GM12878 (cell line): ENCODE measurements around the gene BLNK. TPM values are rescaled to one million over a fixed set of nuclear protein-coding genes. Genes with fewer than 3 reads are reported as not detected.

Experiments
- ATAC-seq: fragments of 200-7000 bp; cut with Tn5 transposase; 3 replicates; pipeline ENCODE4 v1.9.1; 2020; ENCODE audit warnings: mild to moderate bottlenecking, moderate library complexity
- Bru-seq: library from RNA; stranded (reverse); fragments of 400-500 nt; gene quantifications from one replicate; lab custom pipeline; 2021; lab: Mats Ljungman, UMichigan
- BruChase-seq, 2 experiments: library from RNA; stranded (reverse); fragments of 400-500 nt; gene quantifications; one replicate each; lab custom pipeline; 2021; lab: Mats Ljungman, UMichigan
- BruUV-seq: library from RNA; stranded (reverse); fragments of 400-500 nt; replicated peaks from 2 replicates; lab custom pipeline; 2021; lab: Mats Ljungman, UMichigan
- CTCF ChIA-PET: fragments of 300-600 bp; sonication (Branson Sonifier 250); formaldehyde crosslinking; extraction: SDS; loops from one replicate; lab custom pipeline; 2021; ENCODE audit warnings: inconsistent platforms; lab: Yijun Ruan, JAX
- POLR2A ChIA-PET: fragments of 350-600 bp; formaldehyde crosslinking; extraction: SDS; loops from one replicate; lab custom pipeline; 2021; ENCODE audit warnings: inconsistent platforms; lab: Charles Lee
- RAD21 ChIA-PET: fragments of 300-600 bp; sonication (Branson Sonifier 250); formaldehyde crosslinking; loops from one replicate; lab custom pipeline; 2023; ENCODE audit warnings: antibody characterized with exemption; ENCODE audit not compliant: unreplicated experiment; lab: Charles Lee
- SMC1A ChIA-PET: fragments of 300-600 bp; sonication (Branson Sonifier 250); formaldehyde crosslinking; loops from one replicate; lab custom pipeline; 2023; ENCODE audit not compliant: unreplicated experiment, uncharacterized antibody; lab: Charles Lee
- DNase-seq: peaks from one replicate; pipeline ENCODE4 v3.0.0-alpha.2; 2011; ENCODE audit warnings: low read depth, low spot score
- FAIRE-seq: peaks from 3 replicates; lab custom pipeline; 2011; peaks lifted over from hg19 to GRCh38; lab: Jason Lieb, UNC
- H2AFZ ChIP-seq: 2 replicates; pipeline ENCODE4 v1.6.0; 2011; ENCODE audit warnings: low read depth, low read length, control low read depth; ENCODE audit not compliant: control insufficient read depth
- H3K27ac ChIP-seq: 2 replicates; pipeline ENCODE4 v1.5.1; 2011; ENCODE audit warnings: control low read depth; ENCODE audit not compliant: control insufficient read depth, insufficient read depth
- H3K27me3 ChIP-seq, 2 experiments: replicated peaks in 1 of 2; 2 replicates each; pipeline versions ENCODE4 v1.6.0 to v1.6.1; 2011; ENCODE audit warnings: low read length in 1 of 2; ENCODE audit not compliant: control insufficient read depth in 2 of 2, insufficient read depth in 2 of 2
- H3K36me3 ChIP-seq, 2 experiments: 2 replicates each; pipeline ENCODE4 v1.5.1; 2011; ENCODE audit warnings: low read length in 1 of 2; ENCODE audit not compliant: control insufficient read depth in 2 of 2, insufficient read depth in 2 of 2
- H3K4me1 ChIP-seq: 2 replicates; pipeline ENCODE4 v1.6.1; 2011; ENCODE audit warnings: mild to moderate bottlenecking, low read length, moderate library complexity, mixed read lengths; ENCODE audit not compliant: control insufficient read depth, insufficient read depth
- H3K4me2 ChIP-seq: 2 replicates; pipeline ENCODE4 v1.6.0; 2011; ENCODE audit warnings: control low read depth; ENCODE audit not compliant: control insufficient read depth, insufficient read depth
- H3K4me3 ChIP-seq: fragments of 200-600 bp; sonication (generic); 2 replicates; pipeline ENCODE4 v1.5.1; 2016
- H3K79me2 ChIP-seq: 2 replicates; pipeline ENCODE4 v1.6.0; 2011; ENCODE audit warnings: low read length; ENCODE audit not compliant: control insufficient read depth, insufficient read depth
- H3K9ac ChIP-seq: 2 replicates; pipeline ENCODE4 v1.8.0; 2011; ENCODE audit warnings: low read length, control low read depth, mixed read lengths; ENCODE audit not compliant: control insufficient read depth, insufficient read depth
- H3K9me3 ChIP-seq: replicated peaks from 3 replicates; pipeline ENCODE4 v1.5.1; 2011; ENCODE audit warnings: mild to moderate bottlenecking, low read length; ENCODE audit not compliant: control insufficient read depth, insufficient read depth
- H4K20me1 ChIP-seq: 2 replicates; pipeline ENCODE4 v1.6.0; 2011; ENCODE audit not compliant: control insufficient read depth, insufficient read depth
- ATF3 ChIP-seq: IDR thresholded peaks from 2 replicates; pipeline ENCODE4 v1.6.1; 2011; ENCODE audit warnings: low read depth, mild to moderate bottlenecking, low read length, moderate library complexity, borderline replicate concordance; ENCODE audit errors: extremely low read depth
- CTCF ChIP-seq, 3 experiments: IDR thresholded peaks in 2 of 3; conservative IDR thresholded peaks in 1 of 3; 2 replicates each; pipeline ENCODE4 v1.5.1; 2011; ENCODE audit warnings: low read depth in 3 of 3, low read length in 3 of 3, mild to moderate bottlenecking in 3 of 3, control low read depth in 2 of 3, moderate library complexity in 2 of 3, inconsistent platforms in 1 of 3, mixed read lengths in 1 of 3; ENCODE audit not compliant: control insufficient read depth in 2 of 3, insufficient read depth in 1 of 3; ENCODE audit errors: extremely low read depth in 1 of 3
- HDGF ChIP-seq: fragments of 450-650 bp; IDR thresholded peaks from 2 replicates; pipeline ENCODE4 v1.6.1; 2016; ENCODE audit warnings: antibody characterized with exemption
- IKZF2 ChIP-seq, 2 experiments: fragments of 450-650 bp; IDR thresholded peaks; 2 replicates each; pipeline ENCODE4 v1.6.1; 2017; ENCODE audit warnings: mild to moderate bottlenecking in 2 of 2, moderate library complexity in 2 of 2
- NFYA ChIP-seq: IDR thresholded peaks from 2 replicates; pipeline ENCODE4 v1.6.1; 2011; ENCODE audit warnings: low read depth, mild to moderate bottlenecking, low read length, improper control_type of control experiment, borderline replicate concordance
- PML ChIP-seq: IDR thresholded peaks from 2 replicates; pipeline ENCODE4 v1.6.1; 2012; ENCODE audit warnings: low read length, inconsistent platforms
- ZNF384 ChIP-seq: IDR thresholded peaks from 2 replicates; pipeline ENCODE4 v1.6.1; 2012; ENCODE audit warnings: low read depth, mild to moderate bottlenecking, low read length, improper control_type of control experiment, borderline replicate concordance
- WGBS: methylation state at CpG from one replicate; pipeline ENCODE4 v1.1.6; 2016; ENCODE audit warnings: low lambda C conversion rate; ENCODE audit not compliant: insufficient replicate concordance, insufficient coverage; ENCODE audit errors: missing lambda C conversion rate; 5-methylcytosine and 5-hydroxymethylcytosine counted together
- in situ Hi-C: fragments of 300-500 bp; cut with MboI; formaldehyde crosslinking; loops from 9 replicates; pipeline ENCODE4 v1.14.3; 2018; ENCODE audit warnings: mixed read lengths
- intact Hi-C: fragments of 100-400 bp; cut with micrococcal nuclease; formaldehyde crosslinking; loops from one replicate; pipeline ENCODE4 v1.14.2; 2022; ENCODE audit not compliant: unreplicated experiment
- long read RNA-seq, 2 experiments: library from polyadenylated mRNA; unstranded; transcript quantifications; one replicate each; pipeline ENCODE4 v2.0.0, GENCODE V29; 2019 to 2020
- polyA minus RNA-seq, 3 experiments: library from RNA; depleted of rRNA, polyadenylated mRNA; stranded (reverse); fragments of >200 nt; gene quantifications; 2 replicates each; pipeline ENCODE4 v1.2.3, GENCODE V29; 2011
- polyA plus RNA-seq, 11 experiments: library from polyadenylated mRNA; depleted of rRNA in 4 of 11; unstranded in 6 of 11; stranded (reverse) in 5 of 11; fragments of >200 nt; fragmentation: Nextera tagmentation in 4 of 11; fragmentation: Illumina TruSeq in 1 of 11; extraction: Ambion mirVana in 4 of 11; extraction: Trizol in 1 of 11; gene quantifications; 1 replicate in 1 of 11; 2 replicates in 10 of 11; pipeline versions ENCODE4 v1.2.1 to v1.2.3, GENCODE V29; 2011 to 2016; ENCODE audit warnings: inconsistent platforms in 2 of 11, missing spikeins in 2 of 11, low read depth in 1 of 11
- total RNA-seq, 4 experiments: library from RNA; depleted of rRNA in 3 of 4; stranded (reverse); fragments of >200 nt in 3 of 4; fragmentation: Illumina TruSeq in 1 of 4; extraction: Trizol in 1 of 4; gene quantifications; 2 replicates each; pipeline versions ENCODE4 v1.2.1 to v1.2.3, GENCODE V29; 2013 to 2021
- TF ChIP-seq, protein P1 (sequence below): fragments of 450-650 bp; IDR thresholded peaks from 2 replicates; pipeline ENCODE4 v1.6.1; 2017; ENCODE audit warnings: antibody characterized with exemption, mild to moderate bottlenecking, moderate library complexity
- TF ChIP-seq, protein P2 (sequence below): IDR thresholded peaks from 2 replicates; pipeline ENCODE4 v1.6.1; 2012; ENCODE audit warnings: low read depth, low read length, improper control_type of control experiment

The BLNK gene
- total RNA-seq (2013; cell fraction: nucleolus; rRNA removed): 275 and 310 TPM in 2 replicates
- total RNA-seq (2014; rRNA removed) (113 and 114 TPM in 2 replicates), total RNA-seq (2014; rRNA removed; fragmentation: Illumina TruSeq; extraction: Trizol) (121 and 122 TPM in 2 replicates), total RNA-seq (2021) (103 and 107 TPM in 2 replicates), polyA plus RNA-seq (2011; rRNA removed) (58.9 and 84.8 TPM in 2 replicates), polyA plus RNA-seq (2014; fragmentation: Illumina TruSeq; extraction: Trizol) (156 and 162 TPM in 2 replicates), polyA plus RNA-seq (2014; fragmentation: Nextera tagmentation; extraction: Ambion mirVana) (100 to 1,000 TPM; 165 to 201 TPM), polyA plus RNA-seq (2014; rRNA removed) (75.0 and 79.5 TPM in 2 replicates), polyA plus RNA-seq (2016; fragmentation: Nextera tagmentation; extraction: Ambion mirVana) (100 to 1,000 TPM; 156 to 158 TPM), polyA minus RNA-seq (2011; rRNA and poly(A)+ RNA removed) (60.2 and 69.3 TPM in 2 replicates), Bru-seq, nascent RNA (percentile 97 among the genes with signal in this experiment), BruChase-seq, experiment 1, labeled RNA remaining after a 6-hour chase (percentile 86 among the genes with signal in this experiment), BruChase-seq, experiment 2, labeled RNA remaining after a 2-hour chase (percentile 88 among the genes with signal in this experiment)
- polyA plus RNA-seq (2011; ENCODE audit: low read depth): 81.4 TPM
- 43.9 and 56.1 TPM in 2 replicates for polyA plus RNA-seq (2011; cell fraction: cytosol; rRNA removed)
- 198 and 209 TPM in 2 replicates for polyA plus RNA-seq (2011; cell fraction: nucleus; rRNA removed)
- 105 and 141 TPM in 2 replicates for polyA plus RNA-seq (2012)
- polyA minus RNA-seq (2011; cell fraction: cytosol; rRNA and poly(A)+ RNA removed): 31.5 and 35.9 TPM in 2 replicates
- polyA minus RNA-seq (2011; cell fraction: nucleus; rRNA and poly(A)+ RNA removed): 126 and 166 TPM in 2 replicates
- long read RNA-seq, experiment 1, transcript BLNK-201 (17 exons, 1,784 nt): major isoform, 44 of 92 reads
- long read RNA-seq, experiment 1, transcript BLNK-202 (16 exons, 1,715 nt): minor isoform, 22 of 92 reads
- long read RNA-seq, experiment 1, partial matches to known transcripts: 2 of 92 reads
- long read RNA-seq, experiment 1, other reads (novel, unspliced or antisense): 22 of 92 reads
- long read RNA-seq, experiment 2, transcript BLNK-202 (16 exons, 1,715 nt): minor isoform, 57 of 348 reads
- long read RNA-seq, experiment 2, transcript BLNK-201 (17 exons, 1,784 nt): major isoform, 101 of 348 reads
- long read RNA-seq, experiment 2, partial matches to known transcripts: 98 of 348 reads
- long read RNA-seq, experiment 2, other reads (novel, unspliced or antisense): 91 of 348 reads

GRCh38 chr10:96271016-96271815 is at the start of gene BLNK:
Gene BLNK (minus strand): TSS chr10:96271569. CDS start chr10:96271398, 171 bp downstream.
- Histone ChIP-seq H2AFZ (no peak within 1 kb of the TSS; the same call in 1 of the 2 replicates), H3K9ac (peak within 1 kb of the TSS; percentile 93), H3K9me3 (no peaks in the 10 kb centered on the region), H3K36me3 (peaks cover 2 to 6% of the 10 kb centered on the region in 2 experiments; a peak in 2 of 4 replicates), H3K4me2 (peak within 1 kb of the TSS; percentile 94), H3K4me1 (peaks cover 32% of the 10 kb centered on the region), H3K79me2 (peaks cover 69% of the 10 kb centered on the region), H4K20me1 (no peaks in the 10 kb centered on the region), H3K27me3 (no peaks in the 10 kb centered on the region), H3K27ac (peak within 1 kb of the TSS; percentile 98), H3K4me3 (peak within 1 kb of the TSS; percentile 89)
- ATAC-seq: peak; percentile 79
- CTCF ChIA-PET: interaction anchor here (0.7 to 15.0 kb wide), 12 partner anchors 8 to 254 kb away, joined by 3 to 219 read pairs (median 5); no protein-coding TSS in a partner anchor
- SMC1A ChIA-PET: interaction anchor here (0.7 to 12.9 kb wide), 15 partner anchors 9 to 577 kb away, joined by 3 to 305 read pairs (median 19); partner anchors contain the start of genes TCTN3 and ZNF518A
- POLR2A ChIA-PET: interaction anchor here (0.6 to 9.8 kb wide), 22 partner anchors 9 to 975 kb away, joined by 3 to 174 read pairs (median 4); partner anchors contain the start of gene TCTN3
- RAD21 ChIA-PET: interaction anchor here (0.8 to 19.3 kb wide), 15 partner anchors 9 to 480 kb away, joined by 3 to 362 read pairs (median 5); partner anchors contain the start of gene ZNF518A
- TSS peak; percentile 76 for BruUV-seq
- DNase-seq: peak; percentile 92
- under 1% methylated on average over 6 of the region's 6 CpGs for WGBS
- no peak for FAIRE-seq
- intact Hi-C loops: loop anchor here (1.0 to 10.0 kb wide), 3 partner anchors 27 to 976 kb away; partner anchors contain the start of gene PDLIM1
- in situ Hi-C loops: loop anchor here (10.0 kb wide), 1 partner anchor 986 kb away; no protein-coding TSS in a partner anchor
- TF ChIP-seq HDGF (no peak), CTCF (IDR thresholded peaks at IDR 0.05 in 2 of 3, conservative IDR thresholded peaks at IDR 0.05 in 1 of 3; ENCODE audit: control insufficient read depth in 2 of 3, extremely low read depth in 1 of 3, insufficient read depth in 1 of 3, low read depth in 3 of 3, low read length in 3 of 3) (no peak), ATF3 (no peak), IKZF2 (IDR thresholded peaks at IDR 0.05) (peak; percentile 73 to 74), PML (peak; percentile 96), ZNF384 (no peak), NFYA (no peak)
- TF ChIP-seq, protein P1, sequence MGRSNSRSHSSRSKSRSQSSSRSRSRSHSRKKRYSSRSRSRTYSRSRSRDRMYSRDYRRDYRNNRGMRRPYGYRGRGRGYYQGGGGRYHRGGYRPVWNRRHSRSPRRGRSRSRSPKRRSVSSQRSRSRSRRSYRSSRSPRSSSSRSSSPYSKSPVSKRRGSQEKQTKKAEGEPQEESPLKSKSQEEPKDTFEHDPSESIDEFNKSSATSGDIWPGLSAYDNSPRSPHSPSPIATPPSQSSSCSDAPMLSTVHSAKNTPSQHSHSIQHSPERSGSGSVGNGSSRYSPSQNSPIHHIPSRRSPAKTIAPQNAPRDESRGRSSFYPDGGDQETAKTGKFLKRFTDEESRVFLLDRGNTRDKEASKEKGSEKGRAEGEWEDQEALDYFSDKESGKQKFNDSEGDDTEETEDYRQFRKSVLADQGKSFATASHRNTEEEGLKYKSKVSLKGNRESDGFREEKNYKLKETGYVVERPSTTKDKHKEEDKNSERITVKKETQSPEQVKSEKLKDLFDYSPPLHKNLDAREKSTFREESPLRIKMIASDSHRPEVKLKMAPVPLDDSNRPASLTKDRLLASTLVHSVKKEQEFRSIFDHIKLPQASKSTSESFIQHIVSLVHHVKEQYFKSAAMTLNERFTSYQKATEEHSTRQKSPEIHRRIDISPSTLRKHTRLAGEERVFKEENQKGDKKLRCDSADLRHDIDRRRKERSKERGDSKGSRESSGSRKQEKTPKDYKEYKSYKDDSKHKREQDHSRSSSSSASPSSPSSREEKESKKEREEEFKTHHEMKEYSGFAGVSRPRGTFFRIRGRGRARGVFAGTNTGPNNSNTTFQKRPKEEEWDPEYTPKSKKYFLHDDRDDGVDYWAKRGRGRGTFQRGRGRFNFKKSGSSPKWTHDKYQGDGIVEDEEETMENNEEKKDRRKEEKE: no peak
- TF ChIP-seq, protein P2, sequence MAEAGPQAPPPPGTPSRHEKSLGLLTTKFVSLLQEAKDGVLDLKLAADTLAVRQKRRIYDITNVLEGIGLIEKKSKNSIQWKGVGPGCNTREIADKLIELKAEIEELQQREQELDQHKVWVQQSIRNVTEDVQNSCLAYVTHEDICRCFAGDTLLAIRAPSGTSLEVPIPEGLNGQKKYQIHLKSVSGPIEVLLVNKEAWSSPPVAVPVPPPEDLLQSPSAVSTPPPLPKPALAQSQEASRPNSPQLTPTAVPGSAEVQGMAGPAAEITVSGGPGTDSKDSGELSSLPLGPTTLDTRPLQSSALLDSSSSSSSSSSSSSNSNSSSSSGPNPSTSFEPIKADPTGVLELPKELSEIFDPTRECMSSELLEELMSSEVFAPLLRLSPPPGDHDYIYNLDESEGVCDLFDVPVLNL: no peak
